ENCODE results near the gene MINDY2.

- no peak for TF ChIP-seq CTCF (IDR thresholded peaks at IDR 0.05)
- no peak for TF ChIP-seq POLR2A (IDR thresholded peaks at IDR 0.05; ENCODE audit: low read depth)
- TF ChIP-seq POLR2AphosphoS5 (IDR thresholded peaks at IDR 0.05) = no peak
These were observed 26.4 kb downstream of the MINDY2 start for GRCh38 chr15:58797505-58797904.

All from esophagus muscularis mucosa (tissue), 3 donors.